ENCODE measurements around the gene PNPLA5. TPM values are rescaled to one million over a fixed set of nuclear protein-coding genes. Genes with fewer than 3 reads are reported as not detected.

The PNPLA5 gene
- total and polyA plus RNA-seq, 4 donors: not detected

GRCh38 chr22:43882122-43882767, 9.6 kb downstream of the PNPLA5 start:
- H3K9me3 ChIP-seq (ENCODE audit: control insufficient read depth in 4 of 4, low read length in 3 of 4): no peaks in the 10 kb centered on the region
- 89% methylated on average over 9 of the region's 9 CpGs for WGBS
- H3K9ac ChIP-seq (ENCODE audit: low read depth in 1 of 2, low read length in 2 of 2): no peak overlapping the region
- no peak overlapping the region for H3K27ac ChIP-seq (ENCODE audit: low read depth in 1 of 2, low read length in 2 of 2)
- H3K4me1 ChIP-seq (ENCODE audit: control insufficient read depth in 4 of 4, insufficient read depth in 4 of 4, low read length in 3 of 4): peaks cover 0 to 6% (median 2%) of the 10 kb centered on the region in 4 donors
- H3K36me3 ChIP-seq (ENCODE audit: control insufficient read depth in 4 of 4, insufficient read depth in 3 of 4, low read depth in 1 of 4, low read length in 3 of 4): no peaks in the 10 kb centered on the region
- DNase-seq (ENCODE audit: low spot score): no peak
- TF ChIP-seq MAX (IDR thresholded peaks at IDR 0.05): no peak
- no peak overlapping the region for H3K4me3 ChIP-seq (ENCODE audit: low read depth in 1 of 3, low read length in 3 of 3)
- H3K27me3 ChIP-seq (ENCODE audit: control insufficient read depth in 4 of 4, insufficient read depth in 4 of 4, low read length in 3 of 4): no peaks in the 10 kb centered on the region

GRCh38 chr22:43881091-43882061, 10.4 kb downstream of the PNPLA5 start:
- DNase-seq (ENCODE audit: low spot score): no peak
- Histone ChIP-seq H3K9me3 (ENCODE audit: control insufficient read depth in 4 of 4, low read length in 3 of 4) (no peaks in the 10 kb centered on the region), H3K27me3 (ENCODE audit: control insufficient read depth in 4 of 4, insufficient read depth in 4 of 4, low read length in 3 of 4) (peaks cover 0 to 5% (median 0%) of the 10 kb centered on the region in 4 donors)

GRCh38 chr22:43880541-43880991, 11.2 kb downstream of the PNPLA5 start:
- 90% methylated on average over 15 of the region's 15 CpGs for WGBS
- H3K36me3 ChIP-seq (ENCODE audit: control insufficient read depth in 4 of 4, insufficient read depth in 3 of 4, low read depth in 1 of 4, low read length in 3 of 4): no peaks in the 10 kb centered on the region
- TF ChIP-seq ZBTB33 (IDR thresholded peaks at IDR 0.05) (no peak), TAF1 (conservative IDR thresholded peaks at IDR 0.05) (no peak), HNF4A (conservative IDR thresholded peaks at IDR 0.05) (no peak), SP1 (IDR thresholded peaks at IDR 0.05) (no peak), RXRA (IDR thresholded peaks at IDR 0.05) (no peak), NR2F2 (IDR thresholded peaks at IDR 0.05) (no peak), ATF3 (IDR thresholded peaks at IDR 0.05) (no peak), FOXA2 (IDR thresholded peaks at IDR 0.05) (no peak), MAX (IDR thresholded peaks at IDR 0.05) (no peak), FOXA1 (IDR thresholded peaks at IDR 0.05) (no peak), GABPA (IDR thresholded peaks at IDR 0.05 in 1 of 2, conservative IDR thresholded peaks at IDR 0.05 in 1 of 2) (no peak), REST (IDR thresholded peaks at IDR 0.05) (no peak), CTCF (IDR thresholded peaks at IDR 0.05; ENCODE audit: low read depth, low read length, missing input control) (no peak), HNF4G (IDR thresholded peaks at IDR 0.05) (no peak), RAD21 (IDR thresholded peaks at IDR 0.05) (no peak), YY1 (IDR thresholded peaks at IDR 0.05) (no peak), JUND (IDR thresholded peaks at IDR 0.05) (no peak), EGR1 (IDR thresholded peaks at IDR 0.05; ENCODE audit: low read depth in 2 of 2) (no peak)
- H3K4me3 ChIP-seq (ENCODE audit: low read depth in 1 of 3, low read length in 3 of 3): no peak overlapping the region
- no peak for DNase-seq (ENCODE audit: low spot score)
- H3K4me1 ChIP-seq (ENCODE audit: control insufficient read depth in 4 of 4, insufficient read depth in 4 of 4, low read length in 3 of 4): peaks cover 0 to 6% (median 2%) of the 10 kb centered on the region in 4 donors
- peaks cover 0 to 5% (median 0%) of the 10 kb centered on the region in 4 donors for H3K27me3 ChIP-seq (ENCODE audit: control insufficient read depth in 4 of 4, insufficient read depth in 4 of 4, low read length in 3 of 4)
- H3K9ac ChIP-seq (ENCODE audit: low read depth in 1 of 2, low read length in 2 of 2): no peak overlapping the region
- H3K27ac ChIP-seq (ENCODE audit: low read depth in 1 of 2, low read length in 2 of 2): no peak overlapping the region
- H3K9me3 ChIP-seq (ENCODE audit: control insufficient read depth in 4 of 4, low read length in 3 of 4): no peaks in the 10 kb centered on the region

More at GRCh38 chr22:43881091-43882061, 10.4 kb downstream of the PNPLA5 start:
- WGBS: 83% methylated on average over 19 of the region's 19 CpGs
- Histone ChIP-seq H3K9ac (ENCODE audit: low read depth in 1 of 2, low read length in 2 of 2) (no peak overlapping the region), H3K4me1 (ENCODE audit: control insufficient read depth in 4 of 4, insufficient read depth in 4 of 4, low read length in 3 of 4) (peaks cover 0 to 6% (median 2%) of the 10 kb centered on the region in 4 donors), H3K36me3 (ENCODE audit: control insufficient read depth in 4 of 4, insufficient read depth in 3 of 4, low read depth in 1 of 4, low read length in 3 of 4) (no peaks in the 10 kb centered on the region), H3K4me3 (ENCODE audit: low read depth in 1 of 3, low read length in 3 of 3) (no peak overlapping the region), H3K27ac (ENCODE audit: low read depth in 1 of 2, low read length in 2 of 2) (no peak overlapping the region)
- TF ChIP-seq HNF4A (conservative IDR thresholded peaks at IDR 0.05): peak; percentile 46 to 47
- peak in 1 of 2 donors; percentile 43 for TF ChIP-seq RXRA (IDR thresholded peaks at IDR 0.05)
- TF ChIP-seq RAD21 (IDR thresholded peaks at IDR 0.05): no peak

Measured in liver (tissue), 9 donors.